CD4-positive, alpha-beta T cell (primary cell): ENCODE results near the gene RNF144A. TPM values are rescaled to one million over a fixed set of nuclear protein-coding genes. Genes with fewer than 3 reads are reported as not detected.

Source experiments
- ATAC-seq: fragments of 200-7000 bp; cut with Tn5 transposase; one replicate; pipeline ENCODE4 v1.10.0; 2022; ENCODE audit warnings: mild to moderate bottlenecking; ENCODE audit not compliant: poor library complexity
- CTCF ChIA-PET: fragments of 350-600 bp; sonication (Branson Sonifier 250); formaldehyde crosslinking; loops from one replicate; lab custom pipeline; 2021; ENCODE audit warnings: antibody characterized with exemption, inconsistent platforms; lab: Charles Lee
- POLR2A ChIA-PET: fragments of 350-600 bp; sonication (Branson Sonifier 250); formaldehyde crosslinking; loops from one replicate; lab custom pipeline; 2021; ENCODE audit warnings: antibody characterized with exemption, inconsistent platforms; lab: Charles Lee
- DNase-seq, 14 experiments: peaks; one replicate each; pipeline ENCODE4 v3.0.0-alpha.2; 2013 to 2020; ENCODE audit warnings: mixed read lengths in 2 of 14
- H3K27ac ChIP-seq, 2 donors: one replicate each; pipeline versions ENCODE4 v1.5.1 to v1.7.0; 2013; ENCODE audit warnings: low read length in 2 of 2, low read depth in 1 of 2, mild to moderate bottlenecking in 1 of 2
- H3K27me3 ChIP-seq, 2 experiments: 1 replicate in 1 of 2; 2 replicates in 1 of 2; pipeline versions ENCODE4 v1.6.1 to v1.7.0; 2013; ENCODE audit warnings: low read length in 2 of 2, control low read depth in 1 of 2, mild to moderate bottlenecking in 1 of 2, moderate library complexity in 1 of 2; ENCODE audit not compliant: insufficient read depth in 2 of 2, control insufficient read depth in 1 of 2
- H3K36me3 ChIP-seq: one replicate; pipeline ENCODE4 v1.6.1; 2013; ENCODE audit warnings: low read length, control low read depth; ENCODE audit not compliant: insufficient read depth
- H3K4me1 ChIP-seq: one replicate; pipeline ENCODE4 v1.6.1; 2013; ENCODE audit warnings: low read length, control low read depth; ENCODE audit not compliant: insufficient read depth
- H3K4me3 ChIP-seq: one replicate; pipeline ENCODE4 v1.5.1; 2013; ENCODE audit warnings: mild to moderate bottlenecking, low read length, moderate library complexity
- H3K9me3 ChIP-seq, 2 experiments: 1 replicate in 1 of 2; 2 replicates in 1 of 2; pipeline versions ENCODE4 v1.6.1 to v1.7.0; 2013; ENCODE audit warnings: low read length in 2 of 2, mild to moderate bottlenecking in 2 of 2, control low read depth in 1 of 2, moderate library complexity in 1 of 2; ENCODE audit not compliant: control insufficient read depth in 1 of 2, insufficient read depth in 1 of 2
- H3K27ac Mint-ChIP-seq: one replicate; pipeline ENCODE4 v1.8.0; 2020; ENCODE audit warnings: mixed read lengths
- H3K27me3 Mint-ChIP-seq: one replicate; pipeline ENCODE4 v1.8.0; 2021; ENCODE audit warnings: mixed read lengths
- H3K36me3 Mint-ChIP-seq: one replicate; pipeline ENCODE4 v1.8.0; 2021; ENCODE audit warnings: low read depth, mixed read lengths
- H3K4me1 Mint-ChIP-seq: one replicate; pipeline ENCODE4 v1.8.0; 2021; ENCODE audit warnings: low read depth, mixed read lengths
- H3K4me3 Mint-ChIP-seq: one replicate; pipeline ENCODE4 v1.8.0; 2020; ENCODE audit warnings: mild to moderate bottlenecking, mixed read lengths
- H3K9me3 Mint-ChIP-seq: one replicate; pipeline ENCODE4 v1.8.0; 2020; ENCODE audit warnings: mixed read lengths
- intact Hi-C, 2 experiments: fragments of 100-400 bp; cut with DNase I in 1 of 2; cut with micrococcal nuclease in 1 of 2; formaldehyde crosslinking; loops; one replicate each; pipeline versions ENCODE4 v1.15.1 to v1.9.0; 2023 to 2025; cut with DNase I, micrococcal nuclease
- total RNA-seq, 174 experiments: library from RNA in 2 of 174; stranded (reverse) in 2 of 174; gene quantifications; one replicate each; pipeline ENCODE4 v1.2.3 and lab custom pipeline; 2021 to 2026
- TF ChIP-seq, protein P1 (sequence below): fragments of 200-600 bp; IDR thresholded peaks from one replicate; pipeline ENCODE4 v1.8.0; 2022; ENCODE audit warnings: antibody characterized with exemption, mild to moderate bottlenecking

The RNF144A gene
- total RNA-seq, 2 experiments from 2014 or later = 39.0 to 40.1 TPM

DNA sequence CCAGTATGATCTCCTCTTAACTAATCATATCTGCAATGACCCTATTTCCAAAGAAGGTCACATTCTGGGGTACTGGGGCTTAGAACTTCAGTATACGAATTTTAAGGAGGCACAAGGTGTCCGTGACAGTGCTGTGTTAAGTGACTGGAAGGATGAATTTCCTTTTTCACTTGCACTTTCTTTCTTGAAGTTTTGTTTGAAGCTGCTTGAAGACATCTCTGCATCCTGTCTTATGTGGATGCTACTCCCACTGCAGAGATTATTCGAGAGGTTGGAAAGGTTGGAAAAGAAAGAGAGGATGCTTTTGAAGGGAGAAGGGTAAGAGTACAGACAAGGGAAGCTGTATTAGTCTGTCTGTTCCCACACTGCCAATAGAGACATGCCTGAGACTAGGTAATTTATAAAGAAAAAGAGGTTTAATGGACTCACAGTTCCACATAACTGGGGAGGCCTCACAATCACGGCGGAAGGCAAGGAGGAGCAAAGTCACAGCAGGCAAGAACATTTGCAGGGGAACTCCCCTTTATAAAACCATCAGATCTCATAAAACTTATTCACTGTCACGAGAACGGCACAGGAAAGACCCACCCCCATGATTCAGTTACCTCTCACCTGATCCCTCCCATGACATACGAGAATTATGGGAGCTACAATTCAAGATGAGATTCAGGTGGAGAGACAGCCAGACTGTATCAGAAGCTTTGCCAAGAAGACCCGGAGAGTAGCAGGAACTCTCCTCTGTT, 3.6 kb upstream of the RNF144A start:
- no peaks in the 10 kb centered on the region for H3K9me3 ChIP-seq
- peak overlapping the region; percentile 23 for H3K4me3 ChIP-seq
- no peaks in the 10 kb centered on the region for H3K27me3 ChIP-seq
- no peaks in the 10 kb centered on the region for H3K27me3 Mint-ChIP-seq
- peak; percentile 59 for ATAC-seq
- H3K4me3 Mint-ChIP-seq = peak overlapping the region; percentile 62
- no peaks in the 10 kb centered on the region for H3K9me3 Mint-ChIP-seq
- peak in 10 of 14 experiments; percentile 28 to 81 (median 62) for DNase-seq
- no peaks in the 10 kb centered on the region for H3K36me3 Mint-ChIP-seq
- TF ChIP-seq, protein P1, sequence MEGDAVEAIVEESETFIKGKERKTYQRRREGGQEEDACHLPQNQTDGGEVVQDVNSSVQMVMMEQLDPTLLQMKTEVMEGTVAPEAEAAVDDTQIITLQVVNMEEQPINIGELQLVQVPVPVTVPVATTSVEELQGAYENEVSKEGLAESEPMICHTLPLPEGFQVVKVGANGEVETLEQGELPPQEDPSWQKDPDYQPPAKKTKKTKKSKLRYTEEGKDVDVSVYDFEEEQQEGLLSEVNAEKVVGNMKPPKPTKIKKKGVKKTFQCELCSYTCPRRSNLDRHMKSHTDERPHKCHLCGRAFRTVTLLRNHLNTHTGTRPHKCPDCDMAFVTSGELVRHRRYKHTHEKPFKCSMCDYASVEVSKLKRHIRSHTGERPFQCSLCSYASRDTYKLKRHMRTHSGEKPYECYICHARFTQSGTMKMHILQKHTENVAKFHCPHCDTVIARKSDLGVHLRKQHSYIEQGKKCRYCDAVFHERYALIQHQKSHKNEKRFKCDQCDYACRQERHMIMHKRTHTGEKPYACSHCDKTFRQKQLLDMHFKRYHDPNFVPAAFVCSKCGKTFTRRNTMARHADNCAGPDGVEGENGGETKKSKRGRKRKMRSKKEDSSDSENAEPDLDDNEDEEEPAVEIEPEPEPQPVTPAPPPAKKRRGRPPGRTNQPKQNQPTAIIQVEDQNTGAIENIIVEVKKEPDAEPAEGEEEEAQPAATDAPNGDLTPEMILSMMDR = no peak
- peaks cover 77% of the 10 kb centered on the region for H3K4me1 ChIP-seq
- peaks cover 82% of the 10 kb centered on the region for H3K4me1 Mint-ChIP-seq
- peak overlapping the region; percentile 73 to 81 for H3K27ac ChIP-seq
- H3K27ac Mint-ChIP-seq = peak overlapping the region; percentile 85
- CTCF ChIA-PET = interaction anchor here (1.0 to 5.5 kb wide), 3 partner anchors 17 to 48 kb away, joined by 4 to 41 read pairs (median 5); partner anchors contain the start of gene CMPK2
- H3K36me3 ChIP-seq = no peaks in the 10 kb centered on the region
- POLR2A ChIA-PET = interaction anchor here (0.7 to 2.3 kb wide), 11 partner anchors 9 to 1768 kb away, joined by 3 to 11 read pairs (median 3); partner anchors contain the start of genes CMPK2 and ID2
- intact Hi-C loops = loop anchor here (5.0 to 10.0 kb wide), 3 partner anchors 36 to 1771 kb away; partner anchors contain the start of genes ID2 (in 1 of the 2) and RSAD2 (in 1 of the 2)

DNA sequence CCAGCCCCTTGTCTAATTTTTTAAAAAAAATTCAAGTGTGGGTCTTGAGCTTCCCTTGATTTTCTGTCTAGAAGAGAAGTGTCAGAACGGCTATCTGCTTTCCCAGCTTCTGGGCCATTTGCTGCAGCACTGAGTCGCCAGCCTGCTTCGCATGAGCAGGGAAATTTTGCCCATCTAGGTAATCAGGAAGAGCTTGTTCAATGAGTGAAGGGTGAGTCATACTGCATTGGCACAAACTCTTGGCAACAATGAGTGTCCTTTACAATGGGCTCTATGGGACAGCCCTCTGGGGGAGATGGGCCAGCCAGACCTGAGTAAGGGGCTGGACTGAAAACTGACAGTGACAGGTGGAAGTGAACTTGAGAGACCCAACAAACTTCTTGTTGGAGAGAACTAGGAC, 2.4 kb upstream of the RNF144A start:
- peaks cover 80% of the 10 kb centered on the region for H3K4me1 ChIP-seq
- peak overlapping the region; percentile 85 for H3K27ac Mint-ChIP-seq
- H3K4me1 Mint-ChIP-seq = peaks cover 82% of the 10 kb centered on the region
- no peaks in the 10 kb centered on the region for H3K27me3 Mint-ChIP-seq
- no peaks in the 10 kb centered on the region for H3K9me3 Mint-ChIP-seq
- H3K4me3 ChIP-seq = no peak overlapping the region
- TF ChIP-seq, protein P1 = no peak
- H3K27me3 ChIP-seq = no peaks in the 10 kb centered on the region
- peaks cover 9% of the 10 kb centered on the region for H3K36me3 Mint-ChIP-seq
- no peak for ATAC-seq
- DNase-seq = peak in 3 of 14 experiments; percentile 27 to 43 (median 34)
- H3K36me3 ChIP-seq = no peaks in the 10 kb centered on the region
- H3K27ac ChIP-seq = peak overlapping the region in 1 of 2 donors; percentile 81
- peak overlapping the region; percentile 82 for H3K4me3 Mint-ChIP-seq
- ChIA-PET POLR2A (interaction anchor here (1.6 to 2.3 kb wide), 2 partner anchors 49 to 143 kb away, joined by 5 to 11 read pairs; partner anchors contain the start of gene CMPK2), CTCF (interaction anchor here (1.0 to 5.5 kb wide), 2 partner anchors 18 to 99 kb away, joined by 3 to 41 read pairs; no protein-coding TSS in a partner anchor)
- intact Hi-C loops = loop anchor here (5.0 to 10.0 kb wide), 4 partner anchors 38 to 1770 kb away; partner anchors contain the start of genes ID2 (in 1 of the 2) and RSAD2 (in 1 of the 2)
- peaks cover 0 to 10% of the 10 kb centered on the region in 2 experiments for H3K9me3 ChIP-seq

DNA sequence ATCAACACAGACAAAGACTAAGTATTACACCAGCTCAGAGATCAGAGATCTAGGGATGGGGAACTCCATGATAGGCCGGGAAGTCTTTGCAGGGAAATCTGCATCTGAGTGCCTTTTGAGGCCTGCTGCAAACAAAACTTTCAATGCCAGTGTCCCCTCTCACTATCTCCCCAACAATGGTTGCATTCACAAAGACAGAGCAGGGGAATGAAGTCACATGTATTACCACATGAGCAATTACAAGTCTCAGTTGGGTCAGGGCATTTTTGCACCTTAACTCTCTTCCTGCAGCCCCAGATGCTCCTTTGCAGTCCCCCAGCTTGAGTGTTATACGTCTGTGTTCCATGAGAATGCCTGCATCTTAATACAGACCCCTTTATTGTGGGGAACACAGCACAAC, 1.8 kb upstream of the RNF144A start:
- CTCF ChIA-PET = interaction anchor here (1.0 to 5.5 kb wide), 3 partner anchors 19 to 99 kb away, joined by 3 to 41 read pairs (median 3); partner anchors contain the start of gene CMPK2
- H3K36me3 Mint-ChIP-seq = peaks cover 9% of the 10 kb centered on the region
- DNase-seq = no peak
- Histone ChIP-seq H3K4me1 (peaks cover 81% of the 10 kb centered on the region), H3K36me3 (no peaks in the 10 kb centered on the region), H3K4me3 (no peak overlapping the region), H3K27ac (peak overlapping the region in 1 of 2 donors; percentile 81), H3K27me3 (no peaks in the 10 kb centered on the region), H3K9me3 (peaks cover 0 to 10% of the 10 kb centered on the region in 2 experiments)
- POLR2A ChIA-PET = interaction anchor here (2.5 kb wide), 1 partner anchor 18 kb away, joined by 13 read pairs; no protein-coding TSS in a partner anchor
- ATAC-seq = no peak
- H3K27ac Mint-ChIP-seq = peak overlapping the region; percentile 85
- intact Hi-C loops = loop anchor here in 1 of 2 experiments (5.0 to 10.0 kb wide), 2 partner anchors 97 to 1769 kb away; partner anchors contain the start of gene ID2
- H3K27me3 Mint-ChIP-seq = no peaks in the 10 kb centered on the region
- no peaks in the 10 kb centered on the region for H3K9me3 Mint-ChIP-seq
- H3K4me1 Mint-ChIP-seq = peaks cover 82% of the 10 kb centered on the region
- TF ChIP-seq, protein P1 = no peak
- peak overlapping the region; percentile 82 for H3K4me3 Mint-ChIP-seq
